BJ (cell line): Measurements from ENCODE around the gene MOCS1. TPM values are rescaled to one million over a fixed set of nuclear protein-coding genes. Genes with fewer than 3 reads are reported as not detected.

Experiments used
- CTCF ChIA-PET: fragments of 350-600 bp; formaldehyde crosslinking; extraction: SDS; loops from one replicate; lab custom pipeline; 2021; ENCODE audit warnings: antibody characterized with exemption, inconsistent platforms; lab: Yijun Ruan, JAX
- POLR2A ChIA-PET: fragments of 300-600 bp; sonication (Branson Sonifier 250); formaldehyde crosslinking; extraction: SDS; loops from one replicate; lab custom pipeline; 2021; ENCODE audit warnings: antibody characterized with exemption; lab: Charles Lee
- DNase-seq: peaks from one replicate; pipeline ENCODE4 v3.0.0-alpha.2; 2011; ENCODE audit warnings: low read depth
- H3K27me3 ChIP-seq: 2 replicates; pipeline ENCODE4 v1.6.0; 2011; ENCODE audit warnings: low read length; ENCODE audit not compliant: control insufficient read depth, insufficient read depth
- H3K36me3 ChIP-seq: 2 replicates; pipeline ENCODE4 v1.5.1; 2011; ENCODE audit warnings: low read length; ENCODE audit not compliant: control insufficient read depth, insufficient read depth
- H3K4me3 ChIP-seq: 2 replicates; pipeline ENCODE4 v1.5.1; 2011; ENCODE audit warnings: low read depth, mild to moderate bottlenecking, control low read depth, low read length
- polyA plus RNA-seq: library from polyadenylated mRNA; depleted of rRNA; stranded (reverse); fragments of >200 nt; gene quantifications from 2 replicates; pipeline ENCODE4 v1.2.3, GENCODE V29; 2011
- TF ChIP-seq, protein P1 (sequence below): IDR thresholded peaks from 2 replicates; pipeline ENCODE4 v1.5.1; 2011; ENCODE audit warnings: low read depth, mild to moderate bottlenecking, control low read depth, inconsistent platforms, low read length, moderate library complexity; ENCODE audit not compliant: insufficient read depth

MOCS1 gene
- polyA plus RNA-seq, 1 experiment, result 13.4 TPM

DNA sequence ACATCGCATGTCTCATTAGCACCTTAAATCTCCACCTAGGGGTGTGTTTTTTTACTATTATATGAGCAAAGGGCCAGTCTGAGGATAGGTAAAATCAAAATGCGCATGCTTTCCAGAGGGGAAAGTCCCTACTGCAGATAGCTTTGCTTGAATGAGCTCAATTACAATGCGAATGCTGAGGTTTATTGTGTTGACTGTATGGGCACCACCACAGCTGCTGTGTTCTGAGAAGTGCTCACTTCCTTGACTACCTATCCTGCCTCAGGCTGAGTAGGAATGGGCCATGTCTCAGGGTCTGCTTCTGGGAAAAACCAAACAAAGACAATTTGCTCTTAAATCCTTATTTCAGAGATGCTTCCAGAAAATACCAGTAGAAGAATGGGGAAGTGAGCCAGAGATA, 36.6 kb downstream of the MOCS1 start:
- DNase-seq, result no peak
- TF ChIP-seq, protein P1, sequence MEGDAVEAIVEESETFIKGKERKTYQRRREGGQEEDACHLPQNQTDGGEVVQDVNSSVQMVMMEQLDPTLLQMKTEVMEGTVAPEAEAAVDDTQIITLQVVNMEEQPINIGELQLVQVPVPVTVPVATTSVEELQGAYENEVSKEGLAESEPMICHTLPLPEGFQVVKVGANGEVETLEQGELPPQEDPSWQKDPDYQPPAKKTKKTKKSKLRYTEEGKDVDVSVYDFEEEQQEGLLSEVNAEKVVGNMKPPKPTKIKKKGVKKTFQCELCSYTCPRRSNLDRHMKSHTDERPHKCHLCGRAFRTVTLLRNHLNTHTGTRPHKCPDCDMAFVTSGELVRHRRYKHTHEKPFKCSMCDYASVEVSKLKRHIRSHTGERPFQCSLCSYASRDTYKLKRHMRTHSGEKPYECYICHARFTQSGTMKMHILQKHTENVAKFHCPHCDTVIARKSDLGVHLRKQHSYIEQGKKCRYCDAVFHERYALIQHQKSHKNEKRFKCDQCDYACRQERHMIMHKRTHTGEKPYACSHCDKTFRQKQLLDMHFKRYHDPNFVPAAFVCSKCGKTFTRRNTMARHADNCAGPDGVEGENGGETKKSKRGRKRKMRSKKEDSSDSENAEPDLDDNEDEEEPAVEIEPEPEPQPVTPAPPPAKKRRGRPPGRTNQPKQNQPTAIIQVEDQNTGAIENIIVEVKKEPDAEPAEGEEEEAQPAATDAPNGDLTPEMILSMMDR, result no peak
- ChIA-PET POLR2A (interaction anchor here (0.6 kb wide), 1 partner anchor 15 kb away, joined by 6 read pairs; no protein-coding TSS in a partner anchor), CTCF (no interaction called here)
- no peaks in the 10 kb centered on the region for H3K27me3 ChIP-seq
- peaks cover 29% of the 10 kb centered on the region for H3K36me3 ChIP-seq
- H3K4me3 ChIP-seq, result no peak overlapping the region

GRCh38 chr6:39896701-39897100, 37.6 kb downstream of the MOCS1 start:
- DNase-seq, result no peak
- no peaks in the 10 kb centered on the region for H3K27me3 ChIP-seq
- no peak overlapping the region for H3K4me3 ChIP-seq
- ChIA-PET POLR2A (no interaction called here), CTCF (interaction anchor here (0.6 kb wide), 1 partner anchor 197 kb away, joined by 3 read pairs; no protein-coding TSS in a partner anchor)
- H3K36me3 ChIP-seq, result peaks cover 24% of the 10 kb centered on the region
- TF ChIP-seq, protein P1, result no peak

DNA sequence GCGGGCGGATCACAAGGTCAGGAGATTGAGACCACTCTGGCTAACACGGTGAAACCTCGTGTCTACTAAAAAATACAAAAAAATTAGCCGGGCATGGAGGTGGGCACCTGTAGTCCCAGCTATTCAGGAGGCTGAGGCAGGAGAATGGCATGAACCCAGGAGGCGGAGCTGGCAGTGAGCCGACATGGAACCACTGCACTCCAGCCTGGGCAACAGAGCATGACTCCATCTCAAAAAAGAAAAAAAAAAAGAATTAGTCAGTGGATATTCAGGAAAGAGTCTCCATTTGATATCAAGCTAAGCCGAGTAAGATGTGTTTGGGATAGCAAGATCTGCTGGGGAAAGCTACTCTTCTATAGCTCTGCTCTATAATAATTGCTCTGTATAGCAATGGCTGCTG, 41.0 kb downstream of the MOCS1 start:
- Histone ChIP-seq H3K4me3 (no peak overlapping the region), H3K27me3 (no peaks in the 10 kb centered on the region), H3K36me3 (peaks cover 8% of the 10 kb centered on the region)
- TF ChIP-seq, protein P1, result no peak
- ChIA-PET POLR2A (no interaction called here), CTCF (interaction anchor here (0.6 to 4.3 kb wide), 15 partner anchors 8 to 531 kb away, joined by 3 to 18 read pairs (median 4); no protein-coding TSS in a partner anchor)
- no peak for DNase-seq

- TF ChIP-seq, protein P1, result peak; percentile 82
- Histone ChIP-seq H3K36me3 (peaks cover 6% of the 10 kb centered on the region), H3K4me3 (no peak overlapping the region), H3K27me3 (no peaks in the 10 kb centered on the region)
- no peak for DNase-seq
- POLR2A ChIA-PET, result no interaction called here
- CTCF ChIA-PET, result interaction anchor here (0.7 to 4.3 kb wide), 13 partner anchors 9 to 530 kb away, joined by 3 to 18 read pairs (median 4); no protein-coding TSS in a partner anchor
Measured at GRCh38 chr6:39892490-39893129, 41.7 kb downstream of the MOCS1 start.

DNA sequence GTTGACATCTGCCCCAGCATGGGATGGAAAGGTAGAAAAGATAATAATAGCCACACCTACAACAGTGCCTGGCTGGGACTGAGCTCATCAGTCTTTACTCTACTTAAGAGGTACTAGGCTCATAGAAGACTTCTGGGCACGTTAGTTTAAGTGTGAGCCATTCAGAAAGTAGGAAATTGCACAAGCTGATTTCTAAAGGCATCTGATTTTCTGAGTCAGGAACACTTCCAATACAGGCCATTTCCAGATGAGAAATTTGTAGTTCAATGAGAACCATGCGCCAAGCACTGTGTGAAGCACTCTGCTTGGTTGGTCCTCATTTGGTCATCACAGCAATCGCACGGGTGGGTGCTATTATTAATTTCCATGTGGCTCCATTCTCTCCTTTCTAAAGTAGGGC, 42.3 kb downstream of the MOCS1 start:
- DNase-seq, result no peak
- Histone ChIP-seq H3K4me3 (no peak overlapping the region), H3K27me3 (no peaks in the 10 kb centered on the region), H3K36me3 (peaks cover 5% of the 10 kb centered on the region)
- CTCF ChIA-PET, result interaction anchor here (0.6 to 4.3 kb wide), 9 partner anchors 9 to 514 kb away, joined by 3 to 18 read pairs (median 3); no protein-coding TSS in a partner anchor
- POLR2A ChIA-PET, result no interaction called here
- TF ChIP-seq, protein P1, result no peak
